WTC11 (cell line): ENCODE data around the gene DENND4B. TPM values are rescaled to one million over a fixed set of nuclear protein-coding genes. Genes with fewer than 3 reads are reported as not detected.

Source experiments
- AFF4 ChIP-seq: sonication (generic); formaldehyde crosslinking; IDR thresholded peaks from 2 replicates; pipeline ENCODE4 v1.8.1; 2023; ENCODE audit warnings: mild to moderate bottlenecking, missing genetic modification reagents, borderline replicate concordance
- CTCF ChIP-seq: fragments of 200-600 bp; IDR thresholded peaks from 2 replicates; pipeline ENCODE4 v1.8.0; 2022; ENCODE audit warnings: antibody characterized with exemption
- E2F4 ChIP-seq: sonication (generic); formaldehyde crosslinking; IDR thresholded peaks from 2 replicates; pipeline ENCODE4 v1.8.1; 2022; ENCODE audit warnings: low read depth, mild to moderate bottlenecking, moderate library complexity, missing genetic modification reagents, borderline replicate concordance
- EMX1 ChIP-seq: fragments of 250-450 bp; sonication (Bioruptor Pico); IDR thresholded peaks from 2 replicates; pipeline ENCODE4 v1.8.0; 2021; ENCODE audit warnings: mild to moderate bottlenecking
- ERG ChIP-seq: fragments of 250-450 bp; sonication (Bioruptor Pico); IDR thresholded peaks from 2 replicates; pipeline ENCODE4 v1.8.0; 2021; ENCODE audit warnings: mild to moderate bottlenecking
- ESRRA ChIP-seq: sonication (generic); formaldehyde crosslinking; IDR thresholded peaks from 2 replicates; pipeline ENCODE4 v1.8.1; 2022; ENCODE audit warnings: mild to moderate bottlenecking, missing genetic modification reagents, borderline replicate concordance
- FOXK1 ChIP-seq: sonication (generic); formaldehyde crosslinking; IDR thresholded peaks from 2 replicates; pipeline ENCODE4 v1.8.0; 2022; ENCODE audit warnings: mild to moderate bottlenecking, moderate library complexity, missing genetic modification reagents
- GABPB1 ChIP-seq: sonication (generic); formaldehyde crosslinking; IDR thresholded peaks from 2 replicates; pipeline ENCODE4 v1.8.1; 2023; ENCODE audit warnings: mild to moderate bottlenecking, missing genetic modification reagents
- HMGXB4 ChIP-seq: sonication (generic); formaldehyde crosslinking; IDR thresholded peaks from 2 replicates; pipeline ENCODE4 v1.8.1; 2023; ENCODE audit warnings: mild to moderate bottlenecking, moderate library complexity, missing genetic modification reagents
- KAT7 ChIP-seq: sonication (generic); formaldehyde crosslinking; IDR thresholded peaks from 2 replicates; pipeline ENCODE4 v1.8.1; 2023; ENCODE audit warnings: missing genetic modification reagents, mild to moderate bottlenecking, borderline replicate concordance
- SP1 ChIP-seq: sonication (generic); formaldehyde crosslinking; conservative IDR thresholded peaks from 2 replicates; pipeline ENCODE4 v1.8.1; 2022; ENCODE audit warnings: missing genetic modification reagents
- USF2 ChIP-seq: sonication (generic); formaldehyde crosslinking; IDR thresholded peaks from 2 replicates; pipeline ENCODE4 v1.8.1; 2023; ENCODE audit warnings: mild to moderate bottlenecking, missing genetic modification reagents, moderate library complexity
- ZNF416 ChIP-seq: fragments of 250-450 bp; sonication (Bioruptor Pico); IDR thresholded peaks from 2 replicates; pipeline ENCODE4 v1.9.0; 2021; ENCODE audit warnings: mild to moderate bottlenecking, inconsistent platforms
- ZNF425 ChIP-seq: fragments of 250-450 bp; sonication (Bioruptor Pico); conservative IDR thresholded peaks from 2 replicates; pipeline ENCODE4 v1.9.0; 2021; ENCODE audit warnings: mild to moderate bottlenecking
- ZNF532 ChIP-seq: fragments of 250-450 bp; sonication (Bioruptor Pico); IDR thresholded peaks from 2 replicates; pipeline ENCODE4 v1.9.0; 2021; ENCODE audit warnings: mild to moderate bottlenecking, borderline replicate concordance
- ZNF671 ChIP-seq: fragments of 250-450 bp; sonication (Bioruptor Pico); IDR thresholded peaks from 2 replicates; pipeline ENCODE4 v1.8.0; 2021; ENCODE audit warnings: mild to moderate bottlenecking
- ZSCAN18 ChIP-seq: fragments of 250-450 bp; sonication (Bioruptor Pico); IDR thresholded peaks from 2 replicates; pipeline ENCODE4 v2.1.2; 2022; ENCODE audit warnings: mild to moderate bottlenecking, moderate library complexity
- total RNA-seq: library from RNA; stranded (reverse); gene quantifications from 3 replicates; pipeline ENCODE4 v1.2.3, GENCODE V29; 2021

Gene DENND4B
- total RNA-seq, 1 experiment from 2014 or later = 93.1 TPM

- TF ChIP-seq AFF4 = no peak
- TF ChIP-seq ZNF532 (CRISPR knock-in tag) = peak; percentile 83
- peak; percentile 92 for TF ChIP-seq HMGXB4 (CRISPR knock-in tag)
- peak; percentile 91 for TF ChIP-seq ZNF416 (CRISPR knock-in tag)
- no peak for TF ChIP-seq CTCF
- no peak for TF ChIP-seq E2F4
- 0 out of 2 replicates have a peak, but pooled peaks have one; percentile 9 for TF ChIP-seq ZNF671 (CRISPR knock-in tag)
- TF ChIP-seq FOXK1 = peak; percentile 97
- 0 out of 2 replicates have a peak, but pooled peaks have one; percentile 63 for TF ChIP-seq ESRRA (CRISPR knock-in tag)
- no peak for TF ChIP-seq ZSCAN18 (CRISPR knock-in tag)
- peak; percentile 20; the same call in 1 of the 2 replicates for TF ChIP-seq USF2 (CRISPR knock-in tag)
- peak; percentile 94 for TF ChIP-seq SP1 (CRISPR knock-in tag)
- peak; percentile 65; the same call in 1 of the 2 replicates for TF ChIP-seq ERG (CRISPR knock-in tag)
- peak; percentile 79; the same call in 1 of the 2 replicates for TF ChIP-seq EMX1 (CRISPR knock-in tag)
- peak; percentile 86 for TF ChIP-seq GABPB1 (CRISPR knock-in tag)
- 0 out of 2 replicates have a peak, but pooled peaks have one; percentile 71 for TF ChIP-seq KAT7
- peak; percentile 26; the same call in 1 of the 2 replicates for TF ChIP-seq ZNF425 (CRISPR knock-in tag)
Observed at GRCh38 chr1:153958111-153958960, 11.8 kb upstream of the DENND4B start, which contains the start of gene CRTC2 (continued).
